Endothelial cell of umbilical vein (primary cell): Measurements from ENCODE around the gene SYNJ1. TPM values are rescaled to one million over a fixed set of nuclear protein-coding genes. Genes with fewer than 3 reads are reported as not detected.
"Not testable (repeated sequence)": the region's sequence is repeated elsewhere in the genome, so short reads cannot be mapped to it uniquely, and the experiment has no call there.

Source experiments
- BruUV-seq: library from RNA; stranded (reverse); fragments of 400-500 nt; replicated peaks from 2 replicates; lab custom pipeline; 2021; lab: Mats Ljungman, UMichigan
- CTCF ChIA-PET: fragments of 300-600, 350-600 bp; sonication (Branson Sonifier 250); formaldehyde crosslinking; loops from one replicate; lab custom pipeline; 2021; ENCODE audit warnings: antibody characterized with exemption, inconsistent platforms; lab: Charles Lee
- POLR2A ChIA-PET: fragments of 300-600, 350-600 bp; sonication (Branson Sonifier 250); formaldehyde crosslinking; loops from one replicate; lab custom pipeline; 2021; ENCODE audit warnings: antibody characterized with exemption, inconsistent platforms; lab: Charles Lee
- DNase-seq: peaks from one replicate; pipeline ENCODE4 v3.0.0-alpha.2; 2011; ENCODE audit warnings: low read depth, low spot score
- FAIRE-seq: peaks from 2 replicates; lab custom pipeline; 2011; peaks lifted over from hg19 to GRCh38; lab: Jason Lieb, UNC
- H2AFZ ChIP-seq: 2 replicates; pipeline ENCODE4 v1.6.0; 2012; ENCODE audit warnings: low read depth, low read length, control low read depth, inconsistent platforms
- H3K27ac ChIP-seq: 2 replicates; pipeline ENCODE4 v1.5.1; 2011; ENCODE audit warnings: low read depth, mild to moderate bottlenecking, control low read depth, low read length, moderate library complexity; ENCODE audit not compliant: insufficient read depth
- H3K27me3 ChIP-seq, 2 experiments: 2 replicates each; pipeline versions ENCODE4 v1.6.0 to v1.6.1; 2011; ENCODE audit warnings: low read length in 2 of 2, mixed read lengths in 1 of 2; ENCODE audit not compliant: control insufficient read depth in 2 of 2, insufficient read depth in 2 of 2
- H3K36me3 ChIP-seq, 2 experiments: 2 replicates in 1 of 2; 3 replicates in 1 of 2; pipeline ENCODE4 v1.5.1; 2011; ENCODE audit warnings: low read length in 2 of 2, mild to moderate bottlenecking in 1 of 2, moderate library complexity in 1 of 2; ENCODE audit not compliant: control insufficient read depth in 2 of 2, insufficient read depth in 2 of 2; ENCODE audit errors: extremely low read depth in 1 of 2
- H3K4me1 ChIP-seq: 3 replicates; pipeline ENCODE4 v1.5.1; 2011; ENCODE audit warnings: mild to moderate bottlenecking, low read length; ENCODE audit not compliant: control insufficient read depth, insufficient read depth; ENCODE audit errors: extremely low read depth
- H3K4me2 ChIP-seq: 2 replicates; pipeline ENCODE4 v1.6.1; 2011; ENCODE audit warnings: low read length, control low read depth, mixed read lengths; ENCODE audit not compliant: insufficient read depth
- H3K4me3 ChIP-seq, 3 experiments: fragments of 200-600 bp in 1 of 3; sonication (generic), shearing (Covaris generic) in 1 of 3; replicated peaks in 1 of 3; 2 replicates each; pipeline ENCODE4 v1.5.1; 2011 to 2016; ENCODE audit warnings: control low read depth in 3 of 3, low read length in 3 of 3, mild to moderate bottlenecking in 2 of 3, inconsistent platforms in 1 of 3, low read depth in 1 of 3, moderate library complexity in 1 of 3; ENCODE audit not compliant: insufficient read depth in 1 of 3
- H3K79me2 ChIP-seq: 2 replicates; pipeline ENCODE4 v1.6.0; 2012; ENCODE audit warnings: low read length, inconsistent platforms; ENCODE audit not compliant: control insufficient read depth, insufficient read depth
- H3K9ac ChIP-seq: replicated peaks from 2 replicates; pipeline ENCODE3; 2011; ENCODE audit warnings: low read length, control low read depth; ENCODE audit not compliant: insufficient read depth; ENCODE audit errors: extremely low read depth
- H3K9me1 ChIP-seq: replicated peaks from 3 replicates; pipeline ENCODE4 v1.6.0; 2011; ENCODE audit warnings: mild to moderate bottlenecking, low read length; ENCODE audit not compliant: control insufficient read depth, insufficient read depth; ENCODE audit errors: extremely low read depth
- H3K9me3 ChIP-seq: replicated peaks from 2 replicates; pipeline ENCODE4 v1.5.1; 2012; ENCODE audit warnings: low read length, inconsistent platforms; ENCODE audit not compliant: control insufficient read depth, insufficient read depth
- H4K20me1 ChIP-seq: replicated peaks from 2 replicates; pipeline ENCODE3; 2011; ENCODE audit warnings: mild to moderate bottlenecking, low read length; ENCODE audit not compliant: control insufficient read depth, insufficient read depth; ENCODE audit errors: extremely low read depth
- EZH2 ChIP-seq: IDR thresholded peaks from 2 replicates; pipeline ENCODE4 v1.6.1; 2012; ENCODE audit warnings: borderline replicate concordance, low read depth, mild to moderate bottlenecking, moderate library complexity, low read length, inconsistent platforms; ENCODE audit not compliant: severe bottlenecking
- FOS ChIP-seq: IDR thresholded peaks from 2 replicates; pipeline ENCODE4 v1.6.1; 2011; ENCODE audit warnings: mild to moderate bottlenecking, low read length, moderate library complexity, borderline replicate concordance; ENCODE audit not compliant: insufficient read depth
- GATA2 ChIP-seq: IDR thresholded peaks from 2 replicates; pipeline ENCODE4 v1.7.0; 2011; ENCODE audit warnings: low read depth, mild to moderate bottlenecking, moderate library complexity, mixed read lengths, low read length; ENCODE audit not compliant: insufficient read length, insufficient read depth
- JUN ChIP-seq: IDR thresholded peaks from 2 replicates; pipeline ENCODE4 v1.6.1; 2011; ENCODE audit warnings: borderline replicate concordance, low read depth; ENCODE audit not compliant: insufficient read length, insufficient read depth
- MYC ChIP-seq: IDR thresholded peaks from one replicate; pipeline ENCODE4 v1.6.1; 2011; ENCODE audit warnings: mild to moderate bottlenecking, low read depth, low read length
- POLR2AphosphoS5 ChIP-seq: IDR thresholded peaks from 2 replicates; pipeline ENCODE4 v1.6.1; 2012; ENCODE audit warnings: low read depth, mild to moderate bottlenecking, control low read depth, low read length, moderate library complexity; ENCODE audit not compliant: insufficient read depth
- dilution Hi-C: fragments of 300-500 bp; cut with MboI; formaldehyde crosslinking; loops from one replicate; pipeline ENCODE4 v1.15.0; 2019; ENCODE audit warnings: low sequenced_read_pairs; ENCODE audit not compliant: extremely low pct_ligation_motif_present
- intact Hi-C: fragments of 100-400 bp; cut with micrococcal nuclease; formaldehyde crosslinking; loops from one replicate; pipeline ENCODE4 v1.10.0; 2022
- polyA plus RNA-seq, 4 experiments: library from polyadenylated mRNA; depleted of rRNA in 3 of 4; stranded (reverse) in 3 of 4; unstranded in 1 of 4; fragments of >200 nt; gene quantifications; 2 replicates each; pipeline versions ENCODE4 v1.2.1 to v1.2.3, GENCODE V29; 2011 to 2012; ENCODE audit warnings: missing spikeins in 1 of 4
- total RNA-seq: library from RNA; stranded (reverse); gene quantifications from 2 replicates; pipeline ENCODE4 v1.2.3, GENCODE V29; 2021
- TF ChIP-seq, protein P1 (sequence below): IDR thresholded peaks from 2 replicates; pipeline ENCODE4 v1.6.1; 2011; ENCODE audit not compliant: insufficient read depth, insufficient read length
- TF ChIP-seq, protein P2 (sequence below), 2 donors: IDR thresholded peaks; 1 replicate in 1 of 2; 2 replicates in 1 of 2; pipeline ENCODE4 v1.5.1; 2011; ENCODE audit warnings: low read length in 2 of 2, mild to moderate bottlenecking in 2 of 2, moderate library complexity in 2 of 2, control low read depth in 1 of 2, inconsistent platforms in 1 of 2, low read depth in 1 of 2; ENCODE audit not compliant: insufficient read depth in 1 of 2; ENCODE audit errors: extremely low read depth in 1 of 2

The SYNJ1 gene
- total and polyA plus RNA-seq, 2 donors (not counting 3 experiments of a cell fraction or from before 2014, with no cell fraction given): 5.9 to 17.0 TPM

DNA sequence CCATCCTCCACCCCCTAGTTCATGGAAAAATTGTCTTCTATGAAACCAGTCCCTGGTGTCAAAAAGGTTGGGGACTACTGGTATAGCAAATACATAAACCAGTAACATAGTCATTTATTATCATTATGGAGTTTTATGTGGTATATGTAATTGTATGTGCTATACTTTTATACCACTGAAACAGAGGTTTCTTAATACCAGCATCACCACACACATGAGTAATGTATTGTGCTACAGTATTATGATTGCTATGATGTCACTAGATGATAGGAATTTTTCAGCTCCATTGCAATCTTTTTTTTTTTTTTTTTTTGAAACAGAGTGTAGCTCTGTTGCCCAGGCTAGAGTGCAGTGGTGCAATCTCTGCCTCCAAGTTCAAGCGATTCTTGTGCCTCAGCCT lies 49.5 kb upstream of the SYNJ1 start:
- intact Hi-C loops (no loop called here), dilution Hi-C loops (no loop called here)
- Histone ChIP-seq H3K36me3 (no peaks in the 10 kb centered on the region), H3K27me3 (peaks cover 0 to 2% of the 10 kb centered on the region in 2 experiments), H3K9me1 (no peaks in the 10 kb centered on the region), H3K79me2 (no peaks in the 10 kb centered on the region), H3K27ac (no peak overlapping the region), H3K9ac (no peak overlapping the region), H3K4me3 (no peak overlapping the region), H2AFZ (no peak overlapping the region), H3K4me1 (peaks cover 7% of the 10 kb centered on the region), H4K20me1 (no peaks in the 10 kb centered on the region), H3K4me2 (no peak overlapping the region), H3K9me3 (no peaks in the 10 kb centered on the region)
- ChIA-PET POLR2A (no interaction called here), CTCF (interaction anchor here (0.6 to 1.6 kb wide), 4 partner anchors 23 to 63 kb away, joined by 3 read pairs; no protein-coding TSS in a partner anchor)
- TF ChIP-seq MYC: no peak
- no TSS peak for BruUV-seq
- FAIRE-seq: no peak
- DNase-seq: no peak

- ChIA-PET CTCF (interaction anchor here (0.6 to 1.5 kb wide), 3 partner anchors 50 to 420 kb away, joined by 3 to 5 read pairs (median 3); no protein-coding TSS in a partner anchor), POLR2A (no interaction called here)
- H3K9me1 ChIP-seq: no peaks in the 10 kb centered on the region
- no peak overlapping the region for H2AFZ ChIP-seq
- H3K4me2 ChIP-seq: no peak overlapping the region
- DNase-seq: no peak
- TF ChIP-seq, protein P1, sequence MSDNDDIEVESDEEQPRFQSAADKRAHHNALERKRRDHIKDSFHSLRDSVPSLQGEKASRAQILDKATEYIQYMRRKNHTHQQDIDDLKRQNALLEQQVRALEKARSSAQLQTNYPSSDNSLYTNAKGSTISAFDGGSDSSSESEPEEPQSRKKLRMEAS: no peak
- TF ChIP-seq JUN: no peak
- no peak for TF ChIP-seq EZH2
- TF ChIP-seq, protein P2, sequence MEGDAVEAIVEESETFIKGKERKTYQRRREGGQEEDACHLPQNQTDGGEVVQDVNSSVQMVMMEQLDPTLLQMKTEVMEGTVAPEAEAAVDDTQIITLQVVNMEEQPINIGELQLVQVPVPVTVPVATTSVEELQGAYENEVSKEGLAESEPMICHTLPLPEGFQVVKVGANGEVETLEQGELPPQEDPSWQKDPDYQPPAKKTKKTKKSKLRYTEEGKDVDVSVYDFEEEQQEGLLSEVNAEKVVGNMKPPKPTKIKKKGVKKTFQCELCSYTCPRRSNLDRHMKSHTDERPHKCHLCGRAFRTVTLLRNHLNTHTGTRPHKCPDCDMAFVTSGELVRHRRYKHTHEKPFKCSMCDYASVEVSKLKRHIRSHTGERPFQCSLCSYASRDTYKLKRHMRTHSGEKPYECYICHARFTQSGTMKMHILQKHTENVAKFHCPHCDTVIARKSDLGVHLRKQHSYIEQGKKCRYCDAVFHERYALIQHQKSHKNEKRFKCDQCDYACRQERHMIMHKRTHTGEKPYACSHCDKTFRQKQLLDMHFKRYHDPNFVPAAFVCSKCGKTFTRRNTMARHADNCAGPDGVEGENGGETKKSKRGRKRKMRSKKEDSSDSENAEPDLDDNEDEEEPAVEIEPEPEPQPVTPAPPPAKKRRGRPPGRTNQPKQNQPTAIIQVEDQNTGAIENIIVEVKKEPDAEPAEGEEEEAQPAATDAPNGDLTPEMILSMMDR (IDR thresholded peaks at IDR 0.05; ENCODE audit: extremely low read depth in 1 of 2, insufficient read depth in 1 of 2, low read depth in 1 of 2, low read length in 2 of 2): no peak
- TF ChIP-seq POLR2AphosphoS5: no peak
- no peak for TF ChIP-seq GATA2
- no peak for TF ChIP-seq FOS
- no peaks in the 10 kb centered on the region for H3K27me3 ChIP-seq
- dilution Hi-C loops (no loop called here), intact Hi-C loops (no loop called here)
- no peak overlapping the region for H3K4me3 ChIP-seq
- peaks cover 8% of the 10 kb centered on the region for H3K4me1 ChIP-seq
- no peaks in the 10 kb centered on the region for H3K36me3 ChIP-seq
- no peak overlapping the region for H3K9ac ChIP-seq
- no peak for FAIRE-seq
- H4K20me1 ChIP-seq: no peaks in the 10 kb centered on the region
- H3K79me2 ChIP-seq: no peaks in the 10 kb centered on the region
- no TSS peak for BruUV-seq
- no peaks in the 10 kb centered on the region for H3K9me3 ChIP-seq
- no peak overlapping the region for H3K27ac ChIP-seq
Measured at GRCh38 chr21:32776743-32777142, 48.9 kb upstream of the SYNJ1 start.

DNA sequence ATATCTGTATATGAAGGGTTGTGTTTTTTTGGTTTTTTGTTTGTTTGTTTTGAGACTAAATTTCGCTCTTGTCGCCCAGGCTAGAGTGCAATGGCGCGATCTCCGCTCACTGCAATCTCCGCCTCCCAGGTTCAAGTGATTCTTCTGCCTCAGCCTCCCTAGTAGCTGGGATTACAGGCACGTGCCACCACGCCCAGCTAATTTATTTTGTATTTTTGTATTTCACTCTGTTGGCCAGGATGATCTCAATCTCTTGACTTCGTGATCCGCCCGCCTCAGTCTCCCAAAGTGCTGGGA lies 45.2 kb upstream of the SYNJ1 start:
- peak overlapping the region; percentile 94 for H3K4me2 ChIP-seq
- H3K9ac ChIP-seq, H3K27me3 ChIP-seq, BruUV-seq, H2AFZ ChIP-seq, H3K36me3 ChIP-seq, dilution Hi-C loops, H3K9me1 ChIP-seq, H3K9me3 ChIP-seq, DNase-seq, intact Hi-C loops, FAIRE-seq, POLR2A ChIA-PET, H3K27ac ChIP-seq, H4K20me1 ChIP-seq: not testable (repeated sequence)
- peak overlapping the region in 1 of 3 experiments; percentile 92 for H3K4me3 ChIP-seq
- peaks cover 26% of the 10 kb centered on the region for H3K4me1 ChIP-seq
- CTCF ChIA-PET: interaction anchor here (0.8 to 2.4 kb wide), 3 partner anchors 16 to 54 kb away, joined by 3 to 8 read pairs (median 5); no protein-coding TSS in a partner anchor
- H3K79me2 ChIP-seq: peaks cover 32% of the 10 kb centered on the region
